Duodenal mucosa (tissue), 2 donors: ENCODE results near the gene REXO5.

Source experiments
- H3K27ac ChIP-seq: one replicate; pipeline ENCODE4 v1.7.0; 2013; ENCODE audit warnings: low read depth, low read length
- H3K27me3 ChIP-seq, 2 donors: one replicate each; pipeline ENCODE4 v1.7.0; 2013; ENCODE audit warnings: low read length in 2 of 2, control low read depth in 1 of 2; ENCODE audit not compliant: insufficient read depth in 2 of 2, control insufficient read depth in 1 of 2
- H3K36me3 ChIP-seq, 2 donors: one replicate each; pipeline ENCODE4 v1.7.0; 2013; ENCODE audit warnings: low read length in 2 of 2, control low read depth in 1 of 2; ENCODE audit not compliant: insufficient read depth in 2 of 2, control insufficient read depth in 1 of 2
- H3K4me1 ChIP-seq, 2 donors: one replicate each; pipeline ENCODE4 v1.7.0; 2013; ENCODE audit warnings: low read length in 2 of 2, control low read depth in 1 of 2; ENCODE audit not compliant: insufficient read depth in 2 of 2, control insufficient read depth in 1 of 2
- H3K4me3 ChIP-seq, 2 donors: one replicate each; pipeline ENCODE4 v1.7.0; 2013; ENCODE audit warnings: low read length in 2 of 2, low read depth in 1 of 2
- H3K9ac ChIP-seq, 2 donors: one replicate each; pipeline ENCODE4 v1.7.0; 2013; ENCODE audit warnings: low read length in 2 of 2, low read depth in 1 of 2
- H3K9me3 ChIP-seq, 2 donors: one replicate each; pipeline ENCODE4 v1.7.0; 2013; ENCODE audit warnings: low read length in 2 of 2, control low read depth in 1 of 2; ENCODE audit not compliant: control insufficient read depth in 1 of 2

Gene REXO5

GRCh38 chr16:20767577-20767976, 38.8 kb upstream of the REXO5 start:
- H3K4me1 ChIP-seq: peaks cover 3 to 18% of the 10 kb centered on the region in 2 donors
- H3K4me3 ChIP-seq: no peak overlapping the region
- H3K27ac ChIP-seq: no peak overlapping the region
- H3K9me3 ChIP-seq: peaks cover 0 to 3% of the 10 kb centered on the region in 2 donors
- H3K36me3 ChIP-seq: no peaks in the 10 kb centered on the region
- no peak overlapping the region for H3K9ac ChIP-seq
- no peaks in the 10 kb centered on the region for H3K27me3 ChIP-seq

GRCh38 chr16:20768121-20768520, 38.2 kb upstream of the REXO5 start:
- Histone ChIP-seq H3K27ac (no peak overlapping the region), H3K4me3 (no peak overlapping the region), H3K4me1 (peaks cover 3 to 12% of the 10 kb centered on the region in 2 donors), H3K27me3 (no peaks in the 10 kb centered on the region), H3K9ac (no peak overlapping the region), H3K9me3 (no peaks in the 10 kb centered on the region), H3K36me3 (no peaks in the 10 kb centered on the region)

- Histone ChIP-seq H3K27ac (no peak overlapping the region), H3K4me1 (peaks cover 3 to 11% of the 10 kb centered on the region in 2 donors), H3K27me3 (no peaks in the 10 kb centered on the region), H3K36me3 (no peaks in the 10 kb centered on the region), H3K4me3 (no peak overlapping the region), H3K9ac (no peak overlapping the region), H3K9me3 (no peaks in the 10 kb centered on the region)
Measured at GRCh38 chr16:20768818-20769217, 37.5 kb upstream of the REXO5 start.

- no peaks in the 10 kb centered on the region for H3K4me1 ChIP-seq
- H3K9ac ChIP-seq: no peak overlapping the region
Measured at GRCh38 chr16:20773679-20774078, 32.6 kb upstream of the REXO5 start.

GRCh38 chr16:20774703-20775362, 31.5 kb upstream of the REXO5 start:
- Histone ChIP-seq H3K27ac (no peak overlapping the region), H3K4me3 (no peak overlapping the region), H3K9me3 (no peaks in the 10 kb centered on the region), H3K9ac (no peak overlapping the region), H3K27me3 (no peaks in the 10 kb centered on the region), H3K4me1 (no peaks in the 10 kb centered on the region), H3K36me3 (peaks cover 2 to 13% of the 10 kb centered on the region in 2 donors)

More at GRCh38 chr16:20773679-20774078, 32.6 kb upstream of the REXO5 start:
- Histone ChIP-seq H3K4me3 (no peak overlapping the region), H3K27ac (no peak overlapping the region), H3K36me3 (peaks cover 2 to 12% of the 10 kb centered on the region in 2 donors), H3K9me3 (no peaks in the 10 kb centered on the region), H3K27me3 (no peaks in the 10 kb centered on the region)

- H3K4me3 ChIP-seq: no peak overlapping the region
- no peak overlapping the region for H3K27ac ChIP-seq
- H3K9me3 ChIP-seq: no peaks in the 10 kb centered on the region
- H3K36me3 ChIP-seq: peaks cover 2 to 19% of the 10 kb centered on the region in 2 donors
- no peaks in the 10 kb centered on the region for H3K27me3 ChIP-seq
- no peak overlapping the region for H3K9ac ChIP-seq
- no peaks in the 10 kb centered on the region for H3K4me1 ChIP-seq
Measured at GRCh38 chr16:20781697-20782096, 24.6 kb upstream of the REXO5 start.

GRCh38 chr16:20782470-20782869, 23.9 kb upstream of the REXO5 start:
- Histone ChIP-seq H3K36me3 (peaks cover 2 to 18% of the 10 kb centered on the region in 2 donors), H3K9me3 (no peaks in the 10 kb centered on the region), H3K4me3 (no peak overlapping the region), H3K27ac (no peak overlapping the region), H3K9ac (no peak overlapping the region), H3K27me3 (no peaks in the 10 kb centered on the region), H3K4me1 (no peaks in the 10 kb centered on the region)

GRCh38 chr16:20784204-20784603, 22.1 kb upstream of the REXO5 start:
- no peaks in the 10 kb centered on the region for H3K4me1 ChIP-seq
- H3K36me3 ChIP-seq: peaks cover 0 to 6% of the 10 kb centered on the region in 2 donors
- H3K4me3 ChIP-seq: no peak overlapping the region
- H3K9me3 ChIP-seq: no peaks in the 10 kb centered on the region
- H3K27ac ChIP-seq: no peak overlapping the region
- no peaks in the 10 kb centered on the region for H3K27me3 ChIP-seq
- no peak overlapping the region for H3K9ac ChIP-seq

- Histone ChIP-seq H3K27ac (no peak overlapping the region), H3K27me3 (no peaks in the 10 kb centered on the region), H3K4me3 (no peak overlapping the region), H3K36me3 (peaks cover 0 to 4% of the 10 kb centered on the region in 2 donors), H3K9ac (no peak overlapping the region), H3K4me1 (no peaks in the 10 kb centered on the region), H3K9me3 (no peaks in the 10 kb centered on the region)
Measured at GRCh38 chr16:20789130-20789529, 17.2 kb upstream of the REXO5 start.

GRCh38 chr16:20791923-20792612, 14.3 kb upstream of the REXO5 start:
- Histone ChIP-seq H3K9me3 (no peaks in the 10 kb centered on the region), H3K36me3 (peaks cover 3 to 15% of the 10 kb centered on the region in 2 donors), H3K27ac (no peak overlapping the region), H3K9ac (no peak overlapping the region), H3K4me3 (no peak overlapping the region), H3K27me3 (no peaks in the 10 kb centered on the region), H3K4me1 (no peaks in the 10 kb centered on the region)
